ENCODE results near the gene LILRA1. TPM values are rescaled to one million over a fixed set of nuclear protein-coding genes. Genes with fewer than 3 reads are reported as not detected.

LILRA1 gene
- total and polyA plus RNA-seq, 2 of the 13 experiments (the other 11 are each of a cell fraction or from before 2014, with no cell fraction given): not detected

DNA sequence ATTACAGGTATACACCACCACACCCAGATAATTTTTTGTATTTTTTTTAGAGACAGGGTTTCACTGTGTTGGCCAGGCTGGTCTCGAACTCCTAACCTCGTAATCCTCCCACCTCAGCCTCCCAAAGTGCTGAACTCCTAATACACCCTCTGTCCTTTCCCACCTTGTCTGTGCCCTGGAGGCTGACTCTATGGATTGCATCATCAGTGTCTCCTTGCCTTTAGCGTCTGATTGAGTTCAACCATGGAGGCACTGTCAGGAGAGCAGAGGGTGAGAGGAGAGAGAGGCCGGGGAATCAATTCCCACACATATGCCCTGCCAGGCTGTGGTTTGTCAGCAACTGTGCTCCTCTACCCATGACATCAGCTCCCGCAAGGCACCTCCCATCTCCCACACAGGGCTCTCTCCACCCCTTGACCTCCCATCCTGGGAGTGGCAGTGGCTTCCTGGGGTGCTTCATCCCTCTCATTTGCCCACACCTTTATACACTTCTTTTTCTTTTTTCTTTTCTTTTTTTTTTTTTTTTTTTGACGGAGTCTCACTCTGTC, 56.8 kb downstream of the LILRA1 start (continued):
- TF ChIP-seq TBL1XR1 (IDR thresholded peaks at IDR 0.05; ENCODE audit: borderline replicate concordance, low read length, partially characterized antibody): no peak

Small RNA genes lying within 50 kb of the gene (microRNA-seq; reads per million reads assigned to microRNA genes)
- not detected for gene MIR8061

Small RNA genes lying within 50 kb of the gene (small RNA-seq; reads per million reads assigned to genes)
- gene AC245036.2 (ENCODE audit: insufficient read depth in 2 of 3, insufficient read length in 3 of 3, low read depth in 2 of 3, low replicate concordance in 1 of 3) (0 reads per million in 3 experiments), gene AC245036.3 (ENCODE audit: insufficient read depth in 2 of 3, insufficient read length in 3 of 3, low read depth in 2 of 3, low replicate concordance in 1 of 3) (0 reads per million in 3 experiments), gene MIR8061 (ENCODE audit: insufficient read depth in 2 of 3, insufficient read length in 3 of 3, low read depth in 2 of 3, low replicate concordance in 1 of 3) (0 reads per million in 3 experiments)

Other genes with a start within 250 kb of the LILRA1 start
- gene LAIR1, start 228.7 kb upstream of the LILRA1 start, total RNA-seq (2016; rRNA removed; fragmentation: Illumina TruSeq; extraction: Trizol): 0.70 and 1.2 TPM in 2 replicates
- gene LAIR1, start 228.7 kb upstream of the LILRA1 start, polyA plus RNA-seq (2011; rRNA removed): 0.75 and 1.1 TPM in 2 replicates
- 10.6 and 19.9 TPM in 2 replicates for gene TTYH1, start 178.2 kb upstream of the LILRA1 start, total RNA-seq (2016; rRNA removed; fragmentation: Illumina TruSeq; extraction: Trizol)
- gene TTYH1, start 178.2 kb upstream of the LILRA1 start, polyA plus RNA-seq (2011; rRNA removed): 6.9 and 8.9 TPM in 2 replicates
- gene LENG8, start 144.4 kb upstream of the LILRA1 start, total RNA-seq (2016; rRNA removed; fragmentation: Illumina TruSeq; extraction: Trizol): 5.8 and 14.3 TPM in 2 replicates
- gene LENG8, start 144.4 kb upstream of the LILRA1 start, polyA plus RNA-seq (2011; rRNA removed): 38.3 and 41.9 TPM in 2 replicates
- 1.5 and 2.9 TPM in 2 replicates for gene LENG9, start 129.9 kb upstream of the LILRA1 start, total RNA-seq (2016; rRNA removed; fragmentation: Illumina TruSeq; extraction: Trizol)
- gene LENG9, start 129.9 kb upstream of the LILRA1 start, polyA plus RNA-seq (2011; rRNA removed): 0.75 and 1.2 TPM in 2 replicates
- gene CDC42EP5, start 120.3 kb upstream of the LILRA1 start, total RNA-seq (2016; rRNA removed; fragmentation: Illumina TruSeq; extraction: Trizol): 0.83 and 1.6 TPM in 2 replicates
- 0.34 and 0.41 TPM in 2 replicates for gene CDC42EP5, start 120.3 kb upstream of the LILRA1 start, polyA plus RNA-seq (2011; rRNA removed)
- 0.76 and 1.3 TPM in 2 replicates for gene LAIR2, start 90.8 kb upstream of the LILRA1 start, total RNA-seq (2016; rRNA removed; fragmentation: Illumina TruSeq; extraction: Trizol)
- 1.9 and 3.6 TPM in 2 replicates for gene LAIR2, start 90.8 kb upstream of the LILRA1 start, polyA plus RNA-seq (2011; rRNA removed)
- gene LILRA2, start 19.8 kb upstream of the LILRA1 start, total RNA-seq (2016; rRNA removed; fragmentation: Illumina TruSeq; extraction: Trizol): not detected in 2 replicates
- gene LILRA2, start 19.8 kb upstream of the LILRA1 start, polyA plus RNA-seq (2011; rRNA removed): 0.53 and 1.1 TPM in 2 replicates
- gene LILRB1, start 36.9 kb downstream of the LILRA1 start, total RNA-seq (2016; rRNA removed; fragmentation: Illumina TruSeq; extraction: Trizol): not detected in 2 replicates
- not detected in 2 replicates for gene LILRB1, start 36.9 kb downstream of the LILRA1 start, polyA plus RNA-seq (2011; rRNA removed)
- not detected in 2 replicates for gene LILRB4, start 69.4 kb downstream of the LILRA1 start, total RNA-seq (2016; rRNA removed; fragmentation: Illumina TruSeq; extraction: Trizol)
- not detected in 2 replicates for gene LILRB4, start 69.4 kb downstream of the LILRA1 start, polyA plus RNA-seq (2011; rRNA removed)
- gene KIR3DL3, start 130.8 kb downstream of the LILRA1 start, total RNA-seq (2016; rRNA removed; fragmentation: Illumina TruSeq; extraction: Trizol): not detected in 2 replicates
- not detected in 2 replicates for gene KIR3DL3, start 130.8 kb downstream of the LILRA1 start, polyA plus RNA-seq (2011; rRNA removed)
- not detected in 2 replicates for gene KIR2DL3, start 144.9 kb downstream of the LILRA1 start, total RNA-seq (2016; rRNA removed; fragmentation: Illumina TruSeq; extraction: Trizol)
- gene KIR2DL3, start 144.9 kb downstream of the LILRA1 start, polyA plus RNA-seq (2011; rRNA removed): not detected in 2 replicates
- gene KIR2DL1, start 176.2 kb downstream of the LILRA1 start, total RNA-seq (2016; rRNA removed; fragmentation: Illumina TruSeq; extraction: Trizol): not detected in 2 replicates
- not detected in 2 replicates for gene KIR2DL1, start 176.2 kb downstream of the LILRA1 start, polyA plus RNA-seq (2011; rRNA removed)
- gene KIR2DL4, start 210.0 kb downstream of the LILRA1 start, total RNA-seq (2016; rRNA removed; fragmentation: Illumina TruSeq; extraction: Trizol): not detected in 2 replicates
- gene KIR2DL4, start 210.0 kb downstream of the LILRA1 start, polyA plus RNA-seq (2011; rRNA removed): not detected in 2 replicates
- not detected in 2 replicates for gene KIR3DL1, start 222.8 kb downstream of the LILRA1 start, total RNA-seq (2016; rRNA removed; fragmentation: Illumina TruSeq; extraction: Trizol)
- not detected in 2 replicates for gene KIR3DL1, start 222.8 kb downstream of the LILRA1 start, polyA plus RNA-seq (2011; rRNA removed)
- not detected in 2 replicates for gene KIR2DS4, start 239.0 kb downstream of the LILRA1 start, total RNA-seq (2016; rRNA removed; fragmentation: Illumina TruSeq; extraction: Trizol)
- not detected in 2 replicates for gene KIR2DS4, start 239.0 kb downstream of the LILRA1 start, polyA plus RNA-seq (2011; rRNA removed)

Data from HepG2 (cell line).